ENCODE data around the gene RAPGEF6. TPM values are rescaled to one million over a fixed set of nuclear protein-coding genes. Genes with fewer than 3 reads are reported as not detected.
"Not testable (repeated sequence)": the region's sequence is repeated elsewhere in the genome, so short reads cannot be mapped to it uniquely, and the experiment has no call there.

RAPGEF6 gene
- total RNA-seq, 6 donors from 2014 or later: 16.4 to 49.4 (median 31.6) TPM

DNA sequence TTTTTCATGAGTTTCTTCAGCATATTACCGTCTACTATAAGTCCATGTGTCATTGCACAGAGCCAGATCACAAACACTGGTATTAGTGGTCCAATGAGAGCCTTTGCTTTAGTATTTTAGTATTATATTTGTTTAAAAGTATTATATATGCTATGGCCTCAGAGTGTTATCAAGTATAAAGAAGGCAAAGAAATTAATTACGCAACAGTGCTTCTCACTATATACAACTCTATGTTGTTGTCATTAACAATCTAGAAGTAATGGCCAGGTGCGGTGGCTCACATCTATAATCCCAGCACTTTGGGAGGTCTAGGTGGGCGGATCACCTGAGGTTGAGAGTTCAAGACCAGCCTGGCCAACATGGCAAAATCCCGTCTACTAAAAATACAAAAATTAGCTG is 47.1 kb upstream of the RAPGEF6 start:
- Histone ChIP-seq H3K4me3 (no peak overlapping the region), H3K27ac (no peak overlapping the region), H3K36me3 (peaks cover 4 to 28% (median 8%) of the 10 kb centered on the region in 4 donors), H3K4me1 (peaks cover 0 to 3% (median 0%) of the 10 kb centered on the region in 4 donors), H3K27me3 (no peaks in the 10 kb centered on the region), H3K9me3 (no peaks in the 10 kb centered on the region)
- TF ChIP-seq POLR2A (IDR thresholded peaks at IDR 0.05) (no peak), POLR2AphosphoS5 (IDR thresholded peaks at IDR 0.05) (no peak), EP300 (IDR thresholded peaks at IDR 0.05) (no peak)
- TF ChIP-seq, protein P1, sequence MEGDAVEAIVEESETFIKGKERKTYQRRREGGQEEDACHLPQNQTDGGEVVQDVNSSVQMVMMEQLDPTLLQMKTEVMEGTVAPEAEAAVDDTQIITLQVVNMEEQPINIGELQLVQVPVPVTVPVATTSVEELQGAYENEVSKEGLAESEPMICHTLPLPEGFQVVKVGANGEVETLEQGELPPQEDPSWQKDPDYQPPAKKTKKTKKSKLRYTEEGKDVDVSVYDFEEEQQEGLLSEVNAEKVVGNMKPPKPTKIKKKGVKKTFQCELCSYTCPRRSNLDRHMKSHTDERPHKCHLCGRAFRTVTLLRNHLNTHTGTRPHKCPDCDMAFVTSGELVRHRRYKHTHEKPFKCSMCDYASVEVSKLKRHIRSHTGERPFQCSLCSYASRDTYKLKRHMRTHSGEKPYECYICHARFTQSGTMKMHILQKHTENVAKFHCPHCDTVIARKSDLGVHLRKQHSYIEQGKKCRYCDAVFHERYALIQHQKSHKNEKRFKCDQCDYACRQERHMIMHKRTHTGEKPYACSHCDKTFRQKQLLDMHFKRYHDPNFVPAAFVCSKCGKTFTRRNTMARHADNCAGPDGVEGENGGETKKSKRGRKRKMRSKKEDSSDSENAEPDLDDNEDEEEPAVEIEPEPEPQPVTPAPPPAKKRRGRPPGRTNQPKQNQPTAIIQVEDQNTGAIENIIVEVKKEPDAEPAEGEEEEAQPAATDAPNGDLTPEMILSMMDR (IDR thresholded peaks at IDR 0.05): no peak
- ATAC-seq (ENCODE audit: low FRiP score in 2 of 2): no peak
- WGBS, 2 donors: 97 to 100% methylated on average over 5 of the region's 5 CpGs
- DNase-seq: no peak

DNA sequence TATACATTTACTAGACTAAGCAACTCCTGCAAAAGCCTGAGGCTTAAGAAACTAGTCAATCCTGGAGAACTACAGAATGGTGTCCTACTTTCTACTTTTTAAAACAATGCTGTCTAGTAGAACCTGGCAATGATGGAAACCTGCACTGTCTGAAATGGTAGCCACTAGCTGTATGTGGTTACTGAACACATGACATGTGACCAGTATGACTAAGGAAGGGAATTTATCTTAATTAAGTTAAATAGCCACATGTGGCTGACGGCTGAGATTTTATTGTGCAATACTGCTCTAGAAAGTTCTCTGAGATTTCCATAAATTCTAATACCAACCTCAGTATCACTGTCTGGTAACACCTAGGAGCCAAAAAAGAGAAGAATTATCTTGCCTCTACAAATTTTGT is 44.9 kb upstream of the RAPGEF6 start:
- ATAC-seq (ENCODE audit: low FRiP score in 2 of 2) (peak in 1 of 2 donors; percentile 68), DNase-seq (no peak)
- H3K9me3 ChIP-seq: no peaks in the 10 kb centered on the region
- TF ChIP-seq, protein P1 (IDR thresholded peaks at IDR 0.05): no peak
- peak in 1 of 4 donors; percentile 8 for TF ChIP-seq EP300 (IDR thresholded peaks at IDR 0.05)
- TF ChIP-seq POLR2A (IDR thresholded peaks at IDR 0.05): no peak
- TF ChIP-seq POLR2AphosphoS5 (IDR thresholded peaks at IDR 0.05): no peak
- H3K27me3 ChIP-seq: no peaks in the 10 kb centered on the region
- 44 to 53% methylated on average over 1 of the region's 1 CpG for WGBS, 2 donors
- no peak overlapping the region for H3K4me3 ChIP-seq
- H3K4me1 ChIP-seq: no peaks in the 10 kb centered on the region
- H3K27ac ChIP-seq: no peak overlapping the region
- peaks cover 9 to 43% (median 19%) of the 10 kb centered on the region in 4 donors for H3K36me3 ChIP-seq

DNA sequence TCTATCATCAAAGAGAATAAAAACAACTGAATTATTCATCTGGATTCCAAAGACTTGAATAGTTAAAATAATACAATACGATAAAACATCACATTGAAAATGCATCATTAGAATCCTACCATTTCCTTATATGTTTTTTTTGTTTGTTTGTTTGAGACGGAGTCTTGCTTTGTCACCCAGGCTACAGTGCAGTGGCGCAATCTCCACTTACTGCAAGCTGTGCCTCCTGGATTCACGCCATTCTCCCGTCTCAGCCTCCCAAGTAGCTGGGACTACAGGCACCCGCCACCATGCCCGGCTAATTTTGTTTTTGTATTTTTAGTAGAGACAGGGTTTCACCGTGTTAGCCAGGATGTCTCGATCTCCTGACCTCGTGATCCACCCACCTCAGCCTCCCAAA is 43.2 kb upstream of the RAPGEF6 start:
- H3K27me3 ChIP-seq; H3K27ac ChIP-seq; H3K4me3 ChIP-seq; ATAC-seq (ENCODE audit: low FRiP score in 2 of 2); H3K9me3 ChIP-seq: not testable (repeated sequence)
- Histone ChIP-seq H3K4me1 (peaks cover under 1 to 11% (median 4%) of the 10 kb centered on the region in 4 donors), H3K36me3 (peaks cover 9 to 55% (median 19%) of the 10 kb centered on the region in 4 donors)
- WGBS, 2 donors: 89 to 95% methylated on average over 10 of the region's 10 CpGs
- DNase-seq: peak in 1 of 2 donors; percentile 53

DNA sequence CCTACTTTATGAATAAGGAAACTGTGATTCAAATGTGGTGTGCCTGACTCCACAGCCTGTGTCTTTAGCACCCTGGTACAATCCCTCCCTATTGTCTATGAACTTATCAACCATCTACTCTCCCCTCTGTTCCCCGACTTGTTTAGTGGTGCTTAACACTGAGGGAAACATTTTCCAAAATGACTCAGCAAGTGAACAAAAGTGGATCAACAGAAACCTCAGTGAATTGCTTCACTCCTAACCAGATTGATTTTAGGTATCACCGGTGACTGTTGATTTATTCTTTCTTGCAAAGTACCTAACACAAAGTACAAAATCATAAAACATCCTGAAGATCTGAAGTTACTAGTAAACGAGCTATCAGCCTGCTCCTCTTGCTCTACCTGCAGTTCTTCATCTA is 42.1 kb upstream of the RAPGEF6 start:
- Histone ChIP-seq H3K27ac (no peak overlapping the region), H3K36me3 (peaks cover 9 to 55% (median 19%) of the 10 kb centered on the region in 4 donors), H3K4me1 (peaks cover 10 to 23% (median 15%) of the 10 kb centered on the region in 4 donors), H3K9me3 (no peaks in the 10 kb centered on the region), H3K27me3 (no peaks in the 10 kb centered on the region), H3K4me3 (no peak overlapping the region)
- no peak for ATAC-seq (ENCODE audit: low FRiP score in 2 of 2)
- WGBS, 2 donors: 76 to 86% methylated on average over 3 of the region's 3 CpGs
- DNase-seq: no peak
- no peak for TF ChIP-seq POLR2A (IDR thresholded peaks at IDR 0.05)
- TF ChIP-seq EP300 (IDR thresholded peaks at IDR 0.05): no peak
- no peak for TF ChIP-seq POLR2AphosphoS5 (IDR thresholded peaks at IDR 0.05)
- TF ChIP-seq, protein P1 (IDR thresholded peaks at IDR 0.05): no peak

DNA sequence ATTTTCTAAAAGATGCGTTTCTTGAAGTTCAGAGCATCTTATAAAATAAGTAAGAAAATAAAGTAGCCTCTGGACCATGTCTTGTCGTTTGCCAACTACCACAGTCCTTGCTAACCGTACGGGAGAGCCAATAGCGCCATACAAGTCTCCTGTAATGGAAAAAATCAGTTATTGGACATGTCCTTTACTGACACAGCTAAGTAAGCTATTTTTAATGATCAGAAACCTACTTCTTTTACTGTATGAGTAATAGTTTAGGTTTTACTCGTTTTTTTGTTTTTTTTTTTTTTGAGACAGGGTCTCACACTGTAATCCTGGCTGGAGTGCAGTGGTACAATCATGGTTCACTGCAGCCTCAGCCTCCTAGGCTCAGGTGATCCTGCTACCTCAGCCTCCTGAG is 37.7 kb upstream of the RAPGEF6 start:
- Histone ChIP-seq H3K27me3 (no peaks in the 10 kb centered on the region), H3K9me3 (no peaks in the 10 kb centered on the region), H3K36me3 (peaks cover 9 to 60% (median 31%) of the 10 kb centered on the region in 4 donors), H3K27ac (peak overlapping the region; percentile 27 to 83 (median 74)), H3K4me3 (no peak overlapping the region), H3K4me1 (peaks cover 10 to 37% (median 25%) of the 10 kb centered on the region in 4 donors)
- no peak for DNase-seq
- no peak for ATAC-seq (ENCODE audit: low FRiP score in 2 of 2)
- TF ChIP-seq, protein P1 (IDR thresholded peaks at IDR 0.05): no peak
- TF ChIP-seq EP300 (IDR thresholded peaks at IDR 0.05): no peak
- no peak for TF ChIP-seq POLR2A (IDR thresholded peaks at IDR 0.05)
- no peak for TF ChIP-seq POLR2AphosphoS5 (IDR thresholded peaks at IDR 0.05)
- WGBS, 2 donors: 61 to 72% methylated on average over 6 of the region's 6 CpGs
